HG02588 (cell line): ENCODE measurements around the gene UBLCP1.
"Not testable (repeated sequence)": the region's sequence is repeated elsewhere in the genome, so short reads cannot be mapped to it uniquely, and the experiment has no call there.

ENCODE experiments used
- ATAC-seq: cut with Tn5 transposase; IDR thresholded peaks from one replicate; pipeline ENCODE4 v1.9.1; 2021; ENCODE audit warnings: mild to moderate bottlenecking, moderate library complexity; ENCODE audit not compliant: unreplicated experiment

The UBLCP1 gene

GRCh38 chr5:159249158-159249557 lies 13.9 kb upstream of the UBLCP1 start:
- ATAC-seq = no peak

GRCh38 chr5:159252195-159252594 lies 10.9 kb upstream of the UBLCP1 start:
- ATAC-seq = no peak

GRCh38 chr5:159257007-159257406 lies 6.1 kb upstream of the UBLCP1 start:
- ATAC-seq = no peak

- ATAC-seq = no peak
These were observed 5.3 kb upstream of the UBLCP1 start for GRCh38 chr5:159257629-159258283.

- ATAC-seq = no peak
These were observed 4.7 kb upstream of the UBLCP1 start for GRCh38 chr5:159258361-159258760.

- not testable (repeated sequence) for ATAC-seq
These were observed 2.9 kb upstream of the UBLCP1 start for GRCh38 chr5:159260212-159260611.

GRCh38 chr5:159262472-159262858 lies 625 bp upstream of the UBLCP1 start:
- peak; percentile 4 for ATAC-seq

- ATAC-seq = peak; percentile 8
These were observed 447 bp downstream of the UBLCP1 start for GRCh38 chr5:159263569-159263905.

GRCh38 chr5:159266764-159267163 lies 3.7 kb downstream of the UBLCP1 start:
- ATAC-seq = not testable (repeated sequence)

GRCh38 chr5:159269723-159270122 lies 6.6 kb downstream of the UBLCP1 start:
- no peak for ATAC-seq

GRCh38 chr5:159273923-159274322 lies 10.8 kb downstream of the UBLCP1 start:
- ATAC-seq = no peak

- ATAC-seq = no peak
These were observed 11.6 kb downstream of the UBLCP1 start for GRCh38 chr5:159274676-159275075.

GRCh38 chr5:159286420-159287035 lies 23.4 kb downstream of the UBLCP1 start:
- no peak for ATAC-seq

- no peak for ATAC-seq
These were observed 27.7 kb downstream of the UBLCP1 start for GRCh38 chr5:159290741-159291140.

- ATAC-seq = no peak
These were observed 31.8 kb downstream of the UBLCP1 start for GRCh38 chr5:159294921-159295320.

GRCh38 chr5:159297300-159297699 lies 34.2 kb downstream of the UBLCP1 start:
- not testable (repeated sequence) for ATAC-seq

- no peak for ATAC-seq
These were observed 38.4 kb downstream of the UBLCP1 start for GRCh38 chr5:159301466-159301865.

GRCh38 chr5:159301929-159302860 lies 39.1 kb downstream of the UBLCP1 start:
- not testable (repeated sequence) for ATAC-seq

- ATAC-seq = no peak
These were observed 40.2 kb downstream of the UBLCP1 start for GRCh38 chr5:159303286-159303685.

GRCh38 chr5:159304961-159305595 lies 42.0 kb downstream of the UBLCP1 start:
- ATAC-seq = no peak

- ATAC-seq = no peak
These were observed 46.8 kb downstream of the UBLCP1 start for GRCh38 chr5:159309689-159310433.
